ENCODE data around the gene KAT7.

KAT7 gene

DNA sequence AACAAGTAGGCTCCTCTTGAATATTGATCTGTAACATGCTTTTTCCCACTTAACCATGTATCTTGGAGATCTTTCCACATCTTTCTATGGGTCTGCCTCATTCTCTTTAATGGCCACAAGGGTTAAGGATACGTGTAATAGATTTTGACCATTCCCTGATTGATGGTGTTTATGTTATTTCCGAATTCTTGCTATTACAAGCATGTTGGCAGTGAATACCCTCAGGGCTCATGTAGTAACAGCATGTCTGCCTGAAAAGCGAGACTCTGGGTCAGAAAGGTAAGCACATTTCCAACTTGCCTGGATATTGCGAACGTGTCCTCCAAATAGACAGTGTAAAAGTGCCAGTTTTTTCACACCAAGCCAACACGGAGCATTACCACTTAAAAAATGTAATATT, 54.4 kb downstream of the KAT7 start:
- DNase-seq (ENCODE audit: low read depth): no peak

DNA sequence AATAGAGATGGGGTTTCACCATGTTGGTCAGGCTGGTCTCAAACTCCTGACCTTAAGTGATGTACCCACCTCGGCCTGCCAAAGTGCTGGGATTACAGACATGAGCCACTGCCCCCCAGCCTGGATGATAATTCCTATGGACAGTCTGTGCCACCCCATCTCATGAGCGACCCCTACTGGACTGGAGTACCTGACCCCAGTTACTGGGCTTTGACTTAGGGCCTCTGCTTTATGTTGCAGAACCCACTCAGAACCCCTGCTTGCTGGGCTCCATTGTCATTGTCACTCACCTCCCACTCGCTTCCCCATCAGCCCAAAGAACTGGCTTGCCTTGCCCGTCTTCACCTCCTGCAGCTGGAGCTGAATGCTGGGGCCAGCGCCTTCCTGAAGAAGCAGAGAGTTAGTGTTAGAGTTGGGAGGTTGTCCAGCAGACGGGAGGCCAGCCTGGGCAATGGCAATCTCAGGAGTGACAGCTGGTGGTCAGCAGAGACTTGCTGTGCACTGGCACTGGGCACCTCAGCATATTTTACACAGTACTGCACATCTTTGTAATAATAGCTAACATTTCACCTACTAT, 55.4 kb downstream of the KAT7 start:
- no peak for DNase-seq (ENCODE audit: low read depth)

DNA sequence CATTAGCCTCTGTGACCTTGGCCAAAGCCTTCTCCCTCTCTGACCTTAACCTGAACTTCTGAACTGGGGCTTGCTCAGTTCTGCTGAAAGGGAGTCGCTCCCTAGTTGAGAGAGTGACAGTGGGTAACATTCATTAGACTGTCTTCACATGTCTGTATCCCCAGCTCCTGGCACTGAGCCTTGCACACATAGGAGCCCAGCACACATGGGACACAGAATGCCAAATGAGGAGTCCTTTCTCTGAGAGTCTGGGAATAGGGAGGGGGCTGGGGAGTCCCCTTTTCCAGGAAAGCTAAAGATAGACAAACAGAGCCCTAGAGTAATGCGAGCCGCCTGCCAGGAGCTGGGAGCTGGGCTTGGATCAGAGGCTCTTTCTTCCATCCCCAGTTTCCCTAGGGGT, 56.8 kb downstream of the KAT7 start:
- no peak for DNase-seq (ENCODE audit: low read depth)

GRCh38 chr17:49846938-49847712, 58.6 kb downstream of the KAT7 start:
- DNase-seq (ENCODE audit: low read depth): no peak

DNA sequence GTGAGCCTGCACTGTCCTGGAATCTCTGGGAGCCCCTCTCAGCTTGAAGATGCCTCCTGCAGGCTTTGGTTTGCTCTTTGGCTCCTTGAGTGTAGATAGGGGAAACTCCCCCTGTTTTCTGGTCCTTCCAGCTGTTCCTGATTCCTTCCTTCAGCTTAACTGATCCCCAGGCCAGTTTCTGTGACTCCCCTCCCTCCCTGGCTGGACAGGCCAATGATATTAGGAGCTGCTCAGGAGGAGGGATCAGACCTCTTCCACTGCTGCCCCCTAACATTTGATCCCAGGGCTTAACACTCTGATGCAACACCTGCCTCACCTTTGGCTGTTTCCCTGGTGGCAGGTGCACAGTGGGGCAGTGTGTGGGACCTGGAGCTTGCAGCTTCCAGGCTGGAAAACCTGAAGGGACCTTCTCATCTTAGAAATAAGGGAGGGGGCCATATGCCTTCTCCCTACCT, 59.6 kb downstream of the KAT7 start, which contains the start of gene TAC4:
Gene TAC4, minus strand, starts transcription at position 51 of the 455 bp plus-strand sequence. CDS start 52 bp downstream, outside the sequence.
- DNase-seq (ENCODE audit: low read depth): no peak

DNA sequence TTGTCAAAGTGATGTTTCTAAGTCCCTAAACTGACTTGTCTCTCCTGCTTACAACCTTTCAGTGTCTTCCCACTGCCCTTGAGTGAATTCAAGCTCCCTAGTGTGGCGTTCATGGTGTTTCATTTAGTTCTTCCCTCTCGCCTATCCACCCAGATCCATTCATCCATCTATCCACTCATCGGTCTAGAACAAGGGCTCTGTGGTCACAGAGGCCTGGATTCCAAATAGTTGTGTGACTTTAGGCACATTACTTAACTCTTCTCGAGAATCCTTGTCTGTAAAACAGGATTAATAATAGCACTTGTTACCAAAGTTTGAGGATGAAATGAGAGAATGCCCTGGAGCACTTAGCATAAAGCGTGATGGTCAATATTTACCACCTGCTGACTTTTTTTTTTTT, 60.3 kb downstream of the KAT7 start:
- DNase-seq (ENCODE audit: low read depth): no peak

DNA sequence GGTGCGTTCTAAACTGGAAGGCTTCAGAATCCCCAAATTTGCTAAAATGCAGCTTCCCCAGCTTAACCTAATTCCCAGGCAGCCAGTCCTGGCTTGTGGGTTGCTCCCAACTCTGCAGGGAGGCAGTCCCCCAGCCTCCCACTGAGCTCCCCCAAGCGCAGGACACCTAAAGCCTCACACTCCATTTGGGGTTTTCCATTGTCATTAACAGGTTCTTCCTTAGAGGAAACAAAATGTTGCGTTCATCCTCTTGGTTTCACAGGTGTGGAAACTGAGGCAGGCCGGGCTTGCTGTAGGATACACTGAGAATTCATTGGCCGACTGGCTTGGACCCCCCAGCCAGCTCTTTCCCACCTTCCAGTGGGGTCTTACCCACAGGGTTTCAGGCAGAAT, 61.7 kb downstream of the KAT7 start:
- no peak for DNase-seq (ENCODE audit: low read depth)

DNA sequence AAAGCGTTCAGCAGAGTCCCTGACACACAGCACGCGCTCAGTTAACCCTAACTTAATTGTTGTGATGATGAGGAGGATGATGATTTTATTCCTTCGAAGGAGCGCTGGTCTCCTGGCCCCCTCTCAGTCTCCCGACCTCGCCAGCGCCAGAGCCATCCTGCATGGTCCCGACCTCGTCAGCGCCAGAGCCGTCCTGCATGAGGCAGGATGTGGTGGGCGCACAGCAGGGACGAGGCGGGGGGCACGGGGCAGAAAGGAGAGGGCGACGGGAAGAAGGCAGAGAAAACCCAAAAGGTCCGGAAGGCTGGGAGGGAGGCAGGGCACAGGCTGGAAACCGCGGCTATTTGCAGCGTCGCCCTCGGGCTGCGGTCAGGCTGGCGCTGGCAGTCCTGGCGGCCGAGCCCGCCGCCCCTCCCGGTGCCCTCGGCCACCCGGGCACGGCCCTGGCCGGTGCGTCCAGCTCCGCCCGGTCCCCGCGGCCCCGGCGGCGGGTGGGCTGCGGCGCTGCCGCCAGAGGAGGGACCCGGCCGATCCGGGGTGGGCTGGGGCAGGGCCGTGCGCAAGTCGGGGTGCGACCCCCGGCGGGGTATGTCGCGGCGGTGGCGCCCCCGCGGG, 62.4 kb downstream of the KAT7 start:
- DNase-seq (ENCODE audit: low read depth): no peak

DNA sequence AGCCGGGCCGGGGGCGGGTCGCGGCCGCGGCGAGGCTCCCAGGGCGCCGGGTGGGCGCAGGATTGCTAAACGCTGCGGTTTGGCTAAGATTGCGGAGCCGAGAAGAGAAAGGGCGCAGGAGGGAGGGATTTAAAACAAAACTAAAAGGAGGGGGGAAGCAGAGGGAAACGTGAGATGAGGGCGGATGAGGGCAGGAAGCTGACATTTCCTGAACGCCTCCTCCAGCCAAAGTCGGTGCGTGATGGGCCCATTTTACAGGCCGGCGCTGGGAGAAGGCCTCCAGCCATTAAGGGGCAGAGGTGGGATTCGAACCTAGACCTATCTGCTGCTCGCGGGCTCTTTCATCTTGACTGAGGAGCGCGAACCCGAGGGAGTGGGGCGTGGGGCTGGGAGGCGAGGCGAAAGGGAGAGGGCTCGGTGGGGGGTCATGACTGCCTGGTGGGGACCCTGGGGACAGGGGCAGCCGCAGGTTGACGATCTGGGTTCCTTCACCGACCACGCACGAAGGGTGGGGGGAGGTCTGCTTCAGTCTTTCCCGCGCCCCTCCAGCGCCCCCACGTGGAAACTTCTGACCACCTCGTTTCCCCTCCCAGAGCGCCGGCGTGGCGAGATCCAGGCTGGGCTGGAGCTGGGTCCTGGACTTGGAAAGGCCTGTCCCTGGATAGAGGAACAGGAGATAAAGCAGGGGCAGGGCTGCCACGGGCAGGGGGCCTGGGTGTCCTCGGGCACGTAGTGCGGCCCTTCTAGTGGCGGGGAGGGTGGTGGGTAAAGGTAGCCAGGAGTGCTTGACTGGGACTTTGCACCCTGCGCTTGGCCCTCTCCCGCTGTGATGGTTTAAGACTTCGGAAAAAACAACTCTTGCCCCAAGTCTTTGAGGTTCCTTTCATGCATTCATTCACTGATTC, 63.2 kb downstream of the KAT7 start:
- DNase-seq (ENCODE audit: low read depth): peak; percentile 65

DNA sequence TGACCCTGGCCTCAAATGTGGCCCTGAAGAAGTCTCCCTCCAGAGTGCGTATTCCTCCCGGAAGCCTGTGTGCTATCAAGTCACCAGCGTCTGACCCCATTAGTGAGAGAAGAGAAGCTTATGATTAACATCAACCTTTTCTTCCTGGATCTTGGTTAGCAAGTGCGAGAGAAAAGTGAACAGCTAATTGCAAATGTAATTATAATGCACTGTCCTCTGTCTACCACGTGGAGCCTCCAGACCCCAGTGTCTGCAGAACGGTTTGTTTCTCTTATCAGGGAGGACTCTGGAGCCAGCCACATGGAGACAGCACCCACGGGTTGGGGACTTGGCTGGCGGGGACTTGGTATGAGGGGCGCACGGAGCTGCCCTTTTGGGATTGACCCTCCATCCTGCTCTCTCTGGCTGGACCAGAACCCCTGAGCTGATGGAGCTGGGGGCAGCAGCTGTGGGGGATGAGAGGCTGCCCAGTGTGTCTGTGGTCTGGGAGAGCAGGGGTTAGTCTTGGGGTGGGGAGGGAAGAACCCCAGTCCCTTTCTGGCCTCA, 65.1 kb downstream of the KAT7 start:
- DNase-seq (ENCODE audit: low read depth): no peak

DNA sequence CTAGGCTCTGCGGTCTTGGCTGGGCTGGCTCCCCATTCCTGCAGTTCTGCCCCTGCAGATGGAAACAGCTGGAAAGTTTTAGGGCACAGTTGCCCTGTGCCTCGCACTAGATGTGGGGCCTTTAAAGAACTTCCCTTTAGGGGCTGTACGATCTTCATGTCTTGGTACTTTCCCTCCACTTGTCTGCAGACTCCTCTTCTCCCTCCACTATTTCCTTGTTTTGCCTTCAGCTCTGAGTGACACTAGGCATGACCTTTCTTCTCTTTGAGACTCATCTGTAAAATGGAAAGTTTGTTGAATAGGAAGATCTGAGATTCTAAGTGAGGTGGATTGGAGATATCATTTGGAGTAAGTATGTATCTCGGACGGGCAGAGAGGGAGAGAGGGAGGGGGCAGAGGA, 65.6 kb downstream of the KAT7 start:
- no peak for DNase-seq (ENCODE audit: low read depth)

DNA sequence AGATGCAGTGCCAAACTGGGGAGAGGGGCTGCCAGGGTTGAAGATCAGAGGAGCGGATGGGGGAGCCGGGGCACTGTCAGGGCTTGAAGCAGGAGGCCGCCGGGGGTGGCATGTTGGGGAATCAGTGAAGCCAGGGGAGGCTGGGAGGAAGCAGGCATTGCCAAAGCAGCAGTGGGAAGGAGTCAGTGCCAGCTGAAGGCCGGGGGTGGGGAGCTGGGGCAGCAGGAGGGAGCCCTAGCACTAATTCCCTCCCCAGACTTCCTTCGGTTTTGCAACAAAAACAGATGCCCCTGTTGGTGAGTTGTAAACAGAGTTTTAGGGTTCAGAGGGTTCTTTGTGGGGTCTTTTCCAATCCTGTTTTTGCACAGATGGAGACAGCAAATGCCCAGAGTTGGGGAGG, 70.3 kb downstream of the KAT7 start:
- DNase-seq (ENCODE audit: low read depth): no peak

- DNase-seq (ENCODE audit: low read depth): no peak
Measured at GRCh38 chr17:49859991-49860953, 71.8 kb downstream of the KAT7 start.

- peak; percentile 52 for DNase-seq (ENCODE audit: low read depth)
Measured at GRCh38 chr17:49861150-49861884, 72.8 kb downstream of the KAT7 start.

GRCh38 chr17:49862781-49863331, 74.4 kb downstream of the KAT7 start:
- DNase-seq (ENCODE audit: low read depth): no peak

DNA sequence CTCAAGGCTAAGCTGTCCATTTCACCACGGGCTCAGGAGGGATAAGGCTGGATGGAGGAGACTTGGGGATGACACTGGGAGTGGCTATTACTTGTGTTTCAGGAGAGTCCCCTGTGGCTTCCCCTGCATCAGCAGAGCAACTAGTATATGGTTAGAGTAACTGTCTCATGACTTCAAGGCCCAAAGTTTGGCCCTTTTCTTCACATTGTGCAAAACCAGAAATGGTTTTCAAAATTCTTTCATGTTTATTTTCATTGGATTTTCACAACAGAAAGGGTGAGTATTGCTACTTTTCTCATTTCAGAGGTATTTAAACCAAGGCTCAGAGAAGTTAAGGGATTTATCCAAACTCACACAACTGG, 77.5 kb downstream of the KAT7 start:
- no peak for DNase-seq (ENCODE audit: low read depth)

DNA sequence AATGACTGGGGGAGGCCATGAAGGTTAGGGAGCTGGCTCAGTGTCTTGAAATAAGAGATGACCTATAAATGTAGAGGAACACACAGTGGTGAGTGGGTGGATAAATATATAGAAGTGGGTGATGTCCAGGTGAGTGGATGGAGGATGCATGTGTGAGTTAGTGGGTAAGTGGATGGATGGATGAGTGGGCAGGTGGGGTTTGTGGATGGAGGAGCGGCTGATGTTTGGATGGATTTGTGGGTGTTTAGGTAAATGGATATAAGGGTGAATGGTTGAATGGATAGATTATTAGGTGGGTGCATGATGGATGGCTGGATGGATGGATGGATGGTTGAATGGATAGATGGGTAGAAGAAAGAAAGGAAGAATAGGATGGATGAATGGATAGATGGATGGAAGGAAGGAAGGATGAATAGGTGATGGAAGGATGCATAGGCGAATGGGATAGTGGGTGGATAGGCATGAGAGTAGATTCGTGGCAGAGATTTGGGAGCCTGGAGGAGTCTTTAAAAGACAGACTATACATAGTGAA, 78.5 kb downstream of the KAT7 start:
- no peak for DNase-seq (ENCODE audit: low read depth)

GRCh38 chr17:49869038-49869374, 80.5 kb downstream of the KAT7 start:
- DNase-seq (ENCODE audit: low read depth): no peak

GRCh38 chr17:49870298-49870697, 81.8 kb downstream of the KAT7 start:
- DNase-seq (ENCODE audit: low read depth): no peak

- no peak for DNase-seq (ENCODE audit: low read depth)
Measured at GRCh38 chr17:49871211-49871610, 82.7 kb downstream of the KAT7 start.
